HG03571 (cell line): ENCODE results near the gene VPS13D.

Experiments used
- ATAC-seq: cut with Tn5 transposase; IDR thresholded peaks from one replicate; pipeline ENCODE4 v1.9.1; 2021; ENCODE audit not compliant: unreplicated experiment

Gene VPS13D

GRCh38 chr1:12547586-12548225, 317.9 kb downstream of the VPS13D start:
- ATAC-seq: no peak

GRCh38 chr1:12548279-12548972, 318.6 kb downstream of the VPS13D start:
- no peak for ATAC-seq

- no peak for ATAC-seq
Observed at GRCh38 chr1:12548973-12549459, 319.2 kb downstream of the VPS13D start.

GRCh38 chr1:12549460-12550349, 319.9 kb downstream of the VPS13D start:
- ATAC-seq: no peak

- no peak for ATAC-seq
Observed at GRCh38 chr1:12551584-12551983, 321.8 kb downstream of the VPS13D start.

GRCh38 chr1:12552111-12552888, 322.5 kb downstream of the VPS13D start:
- no peak for ATAC-seq

GRCh38 chr1:12552951-12553921, 323.4 kb downstream of the VPS13D start:
- no peak for ATAC-seq

- ATAC-seq: no peak
Observed at GRCh38 chr1:12553963-12554362, 324.1 kb downstream of the VPS13D start.

GRCh38 chr1:12554521-12555305, 324.9 kb downstream of the VPS13D start:
- ATAC-seq: no peak

GRCh38 chr1:12555411-12556367, 325.9 kb downstream of the VPS13D start:
- no peak for ATAC-seq

GRCh38 chr1:12556368-12556930, 326.6 kb downstream of the VPS13D start:
- no peak for ATAC-seq

- no peak for ATAC-seq
Observed at GRCh38 chr1:12556957-12557935, 327.4 kb downstream of the VPS13D start.

GRCh38 chr1:12561121-12561520, 331.3 kb downstream of the VPS13D start:
- ATAC-seq: no peak
